Panc1 (cell line): ENCODE measurements around the gene LITAF. TPM values are rescaled to one million over a fixed set of nuclear protein-coding genes. Genes with fewer than 3 reads are reported as not detected.

Experiments used
- ATAC-seq: fragments of 200-7000 bp; cut with Tn5 transposase; 2 replicates; pipeline ENCODE4 v1.9.1; 2020; ENCODE audit warnings: mild to moderate bottlenecking, moderate library complexity
- BruUV-seq: library from RNA; stranded (reverse); fragments of 400-500 nt; replicated peaks from 2 replicates; lab custom pipeline; 2021; lab: Mats Ljungman, UMichigan
- CTCF ChIA-PET: fragments of 300-600 bp; sonication (Branson Sonifier 250); formaldehyde crosslinking; loops from one replicate; lab custom pipeline; 2022; ENCODE audit warnings: antibody characterized with exemption; lab: Charles Lee
- POLR2A ChIA-PET: fragments of 300-600 bp; sonication (Branson Sonifier 250); formaldehyde crosslinking; loops from one replicate; lab custom pipeline; 2022; ENCODE audit warnings: antibody characterized with exemption; lab: Charles Lee
- DNase-seq: peaks from one replicate; pipeline ENCODE4 v3.0.0-alpha.2; 2010; ENCODE audit warnings: low read depth, low spot score
- H3K27ac ChIP-seq: 2 replicates; pipeline ENCODE4 v1.5.1; 2011; ENCODE audit warnings: mild to moderate bottlenecking, low read length, inconsistent platforms
- H3K27me3 ChIP-seq: fragments of 200-500 bp; sonication (Bioruptor generic); 2 replicates; pipeline ENCODE4 v1.6.0; 2014; ENCODE audit warnings: low read length, inconsistent platforms; ENCODE audit not compliant: control insufficient read depth, insufficient read depth
- H3K36me3 ChIP-seq: fragments of 200-500 bp; sonication (Bioruptor generic); 2 replicates; pipeline ENCODE4 v1.5.1; 2014; ENCODE audit warnings: inconsistent platforms, mild to moderate bottlenecking, low read length, moderate library complexity; ENCODE audit not compliant: control insufficient read depth, insufficient read depth
- H3K4me1 ChIP-seq: 2 replicates; pipeline ENCODE4 v1.5.1; 2011; ENCODE audit warnings: inconsistent platforms, mild to moderate bottlenecking, low read length, moderate library complexity; ENCODE audit not compliant: control insufficient read depth, insufficient read depth
- H3K4me3 ChIP-seq, 2 experiments: 2 replicates each; pipeline ENCODE4 v1.5.1; 2011 to 2012; ENCODE audit warnings: low read depth in 2 of 2, low read length in 2 of 2, mild to moderate bottlenecking in 2 of 2, inconsistent platforms in 1 of 2, moderate library complexity in 1 of 2
- H3K9me3 ChIP-seq: fragments of 200-500 bp; sonication (Bioruptor generic); 2 replicates; pipeline ENCODE4 v1.5.1; 2014; ENCODE audit warnings: low read depth, mild to moderate bottlenecking, inconsistent platforms, low read length, moderate library complexity; ENCODE audit not compliant: control insufficient read depth, insufficient read depth
- CTCF ChIP-seq: fragments of 450-650 bp; IDR thresholded peaks from 2 replicates; pipeline ENCODE4 v1.5.1; 2017; ENCODE audit warnings: mild to moderate bottlenecking
- POLR2AphosphoS5 ChIP-seq: IDR thresholded peaks from 2 replicates; pipeline ENCODE4 v1.6.1; 2012; ENCODE audit warnings: mild to moderate bottlenecking, low read depth, low read length, moderate library complexity
- SIN3A ChIP-seq: IDR thresholded peaks from 2 replicates; pipeline ENCODE4 v1.6.1; 2012; ENCODE audit warnings: low read depth, mild to moderate bottlenecking, low read length, moderate library complexity, borderline replicate concordance; ENCODE audit not compliant: insufficient read depth
- TCF7L2 ChIP-seq: IDR thresholded peaks from 2 replicates; pipeline ENCODE4 v1.6.1; 2011; ENCODE audit warnings: mild to moderate bottlenecking, low read depth, low read length, inconsistent platforms
- in situ Hi-C: cut with HindIII; loops from 2 replicates; pipeline ENCODE4 v1.10.0; 2016; ENCODE audit warnings: low sequenced_read_pairs, low pct_unique_long_range_greater_than_20kb
- intact Hi-C: fragments of 100-400 bp; cut with micrococcal nuclease; formaldehyde crosslinking; loops from one replicate; pipeline ENCODE4 v1.10.0; 2022; ENCODE audit not compliant: unreplicated experiment
- total RNA-seq: library from RNA; stranded (reverse); gene quantifications from one replicate; pipeline ENCODE4 v1.2.1, GENCODE V29; 2021; ENCODE audit not compliant: unreplicated experiment
- TF ChIP-seq, protein P1 (sequence below), 2 experiments: IDR thresholded peaks; 2 replicates each; pipeline ENCODE4 v1.6.1; 2011 to 2012; ENCODE audit warnings: low read depth in 2 of 2, control low read depth in 1 of 2, low read length in 1 of 2, mild to moderate bottlenecking in 1 of 2, moderate library complexity in 1 of 2; ENCODE audit not compliant: insufficient read depth in 1 of 2

The LITAF gene
- total RNA-seq, 1 experiment from 2014 or later: 85.2 TPM

GRCh38 chr16:11543661-11544393, 42.9 kb downstream of the LITAF start:
- ChIA-PET POLR2A (no interaction called here), CTCF (no interaction called here)
- TF ChIP-seq SIN3A (no peak), POLR2AphosphoS5 (no peak), TCF7L2 (no peak), CTCF (no peak)
- TF ChIP-seq, protein P1, sequence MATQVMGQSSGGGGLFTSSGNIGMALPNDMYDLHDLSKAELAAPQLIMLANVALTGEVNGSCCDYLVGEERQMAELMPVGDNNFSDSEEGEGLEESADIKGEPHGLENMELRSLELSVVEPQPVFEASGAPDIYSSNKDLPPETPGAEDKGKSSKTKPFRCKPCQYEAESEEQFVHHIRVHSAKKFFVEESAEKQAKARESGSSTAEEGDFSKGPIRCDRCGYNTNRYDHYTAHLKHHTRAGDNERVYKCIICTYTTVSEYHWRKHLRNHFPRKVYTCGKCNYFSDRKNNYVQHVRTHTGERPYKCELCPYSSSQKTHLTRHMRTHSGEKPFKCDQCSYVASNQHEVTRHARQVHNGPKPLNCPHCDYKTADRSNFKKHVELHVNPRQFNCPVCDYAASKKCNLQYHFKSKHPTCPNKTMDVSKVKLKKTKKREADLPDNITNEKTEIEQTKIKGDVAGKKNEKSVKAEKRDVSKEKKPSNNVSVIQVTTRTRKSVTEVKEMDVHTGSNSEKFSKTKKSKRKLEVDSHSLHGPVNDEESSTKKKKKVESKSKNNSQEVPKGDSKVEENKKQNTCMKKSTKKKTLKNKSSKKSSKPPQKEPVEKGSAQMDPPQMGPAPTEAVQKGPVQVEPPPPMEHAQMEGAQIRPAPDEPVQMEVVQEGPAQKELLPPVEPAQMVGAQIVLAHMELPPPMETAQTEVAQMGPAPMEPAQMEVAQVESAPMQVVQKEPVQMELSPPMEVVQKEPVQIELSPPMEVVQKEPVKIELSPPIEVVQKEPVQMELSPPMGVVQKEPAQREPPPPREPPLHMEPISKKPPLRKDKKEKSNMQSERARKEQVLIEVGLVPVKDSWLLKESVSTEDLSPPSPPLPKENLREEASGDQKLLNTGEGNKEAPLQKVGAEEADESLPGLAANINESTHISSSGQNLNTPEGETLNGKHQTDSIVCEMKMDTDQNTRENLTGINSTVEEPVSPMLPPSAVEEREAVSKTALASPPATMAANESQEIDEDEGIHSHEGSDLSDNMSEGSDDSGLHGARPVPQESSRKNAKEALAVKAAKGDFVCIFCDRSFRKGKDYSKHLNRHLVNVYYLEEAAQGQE (IDR thresholded peaks at IDR 0.05; ENCODE audit: insufficient read depth in 1 of 2, low read depth in 2 of 2, low read length in 1 of 2): no peak
- in situ Hi-C loops (no loop called here), intact Hi-C loops (no loop called here)
- no peaks in the 10 kb centered on the region for H3K36me3 ChIP-seq
- no peaks in the 10 kb centered on the region for H3K9me3 ChIP-seq
- DNase-seq: no peak
- peak; percentile 33; the same call in 1 of the 2 replicates for ATAC-seq
- no peaks in the 10 kb centered on the region for H3K27me3 ChIP-seq
- H3K4me3 ChIP-seq: no peak overlapping the region
- no peak overlapping the region for H3K27ac ChIP-seq
- no TSS peak for BruUV-seq
- no peaks in the 10 kb centered on the region for H3K4me1 ChIP-seq

- Histone ChIP-seq H3K36me3 (no peaks in the 10 kb centered on the region), H3K27ac (no peak overlapping the region), H3K4me1 (no peaks in the 10 kb centered on the region), H3K9me3 (no peaks in the 10 kb centered on the region), H3K4me3 (no peak overlapping the region), H3K27me3 (no peaks in the 10 kb centered on the region)
- ChIA-PET POLR2A (no interaction called here), CTCF (no interaction called here)
- BruUV-seq: no TSS peak
- intact Hi-C loops: no loop called here
- ATAC-seq: no peak
- no peak for DNase-seq
- in situ Hi-C loops: no loop called here
- TF ChIP-seq POLR2AphosphoS5 (no peak), CTCF (no peak), TCF7L2 (no peak), SIN3A (no peak)
- TF ChIP-seq, protein P1 (IDR thresholded peaks at IDR 0.05; ENCODE audit: insufficient read depth in 1 of 2, low read depth in 2 of 2, low read length in 1 of 2): no peak
Observed at GRCh38 chr16:11542069-11542744, 44.5 kb downstream of the LITAF start.
